Mesendoderm (in vitro differentiated cells): ENCODE measurements around the gene UBAP1. TPM values are rescaled to one million over a fixed set of nuclear protein-coding genes. Genes with fewer than 3 reads are reported as not detected.
A peak's percentile ranks its signal among the peaks of the same experiment; 100 is the strongest.
"Not testable (repeated sequence)": the region's sequence is repeated elsewhere in the genome, so short reads cannot be mapped to it uniquely, and the experiment has no call there.

ENCODE experiments used
- DNase-seq: peaks from one replicate; pipeline ENCODE4 v3.0.0; 2013
- H2AK5ac ChIP-seq: 2 replicates; pipeline ENCODE4 v1.6.1; 2013; ENCODE audit warnings: low read length, inconsistent platforms
- H2BK120ac ChIP-seq: 2 replicates; pipeline ENCODE4 v1.6.1; 2013; ENCODE audit warnings: low read depth, mild to moderate bottlenecking, low read length, moderate library complexity, mixed read lengths
- H2BK15ac ChIP-seq: replicated peaks from 2 replicates; pipeline ENCODE4 v1.6.1; 2013; ENCODE audit warnings: low read depth, mild to moderate bottlenecking, moderate library complexity
- H2BK5ac ChIP-seq: 2 replicates; pipeline ENCODE4 v1.6.1; 2013; ENCODE audit warnings: low read length, inconsistent platforms
- H3K18ac ChIP-seq: 2 replicates; pipeline ENCODE4 v1.6.1; 2013; ENCODE audit warnings: mild to moderate bottlenecking, low read length, mixed read lengths
- H3K23ac ChIP-seq: one replicate; pipeline ENCODE4 v1.6.1; 2013; ENCODE audit warnings: low read length
- H3K27ac ChIP-seq: 2 replicates; pipeline ENCODE4 v1.5.1; 2013; ENCODE audit warnings: low read depth, mild to moderate bottlenecking, inconsistent platforms, low read length, moderate library complexity
- H3K27me3 ChIP-seq: 2 replicates; pipeline ENCODE4 v1.6.1; 2013; ENCODE audit warnings: low read length, control low read depth, mild to moderate bottlenecking, inconsistent platforms; ENCODE audit not compliant: insufficient read depth, poor library complexity
- H3K36me3 ChIP-seq: 2 replicates; pipeline ENCODE4 v1.6.1; 2013; ENCODE audit warnings: low read length, inconsistent platforms; ENCODE audit not compliant: control insufficient read depth, insufficient read depth
- H3K4ac ChIP-seq: one replicate; pipeline ENCODE4 v1.6.1; 2013; ENCODE audit warnings: low read depth, mild to moderate bottlenecking, low read length, moderate library complexity
- H3K4me1 ChIP-seq: 2 replicates; pipeline ENCODE4 v1.6.1; 2013; ENCODE audit warnings: low read depth, low read length, inconsistent platforms; ENCODE audit not compliant: control insufficient read depth
- H3K4me2 ChIP-seq: 2 replicates; pipeline ENCODE4 v1.6.1; 2013; ENCODE audit warnings: low read length
- H3K4me3 ChIP-seq: 2 replicates; pipeline ENCODE4 v1.5.1; 2013; ENCODE audit warnings: mild to moderate bottlenecking, low read length
- H3K56ac ChIP-seq: one replicate; pipeline ENCODE4 v1.6.1; 2013; ENCODE audit warnings: low read length
- H3K79me1 ChIP-seq: 2 replicates; pipeline ENCODE4 v1.6.1; 2013; ENCODE audit warnings: low read length, inconsistent platforms
- H3K79me2 ChIP-seq: 2 replicates; pipeline ENCODE4 v1.6.1; 2013; ENCODE audit warnings: mild to moderate bottlenecking, low read length; ENCODE audit not compliant: control insufficient read depth, insufficient read depth
- H3K9ac ChIP-seq: 2 replicates; pipeline ENCODE4 v1.6.1; 2013; ENCODE audit warnings: low read length, inconsistent platforms
- H4K5ac ChIP-seq: one replicate; pipeline ENCODE4 v1.6.1; 2013; ENCODE audit warnings: low read length
- H4K8ac ChIP-seq: one replicate; pipeline ENCODE4 v1.6.1; 2013; ENCODE audit warnings: low read depth, mild to moderate bottlenecking, control low read depth, low read length, moderate library complexity
- WGBS: extraction: QIAGEN DNeasy Blood & Tissue Kit; methylation state at CpG from one replicate; pipeline ENCODE4 v1.1.7; 2013; ENCODE audit warnings: low lambda C conversion rate, missing lambda C conversion rate; ENCODE audit not compliant: insufficient coverage; ENCODE audit errors: extremely low coverage; 5-methylcytosine and 5-hydroxymethylcytosine counted together
- polyA plus RNA-seq, 2 experiments: library from polyadenylated mRNA; stranded (reverse); fragments of 200-250 nt; gene quantifications; one replicate each; pipeline ENCODE4 v1.2.3, GENCODE V29; 2013

The UBAP1 gene
- 28.5 TPM for polyA plus RNA-seq (2013, experiment 1 of 2)
- 28.1 TPM for polyA plus RNA-seq (2013, experiment 2 of 2)

- H2BK15ac ChIP-seq, result no peak within 1 kb of the TSS
- no peak within 1 kb of the TSS for H2AK5ac ChIP-seq
- peak within 1 kb of the TSS; percentile 73 for H3K23ac ChIP-seq
- DNase-seq, result peak; percentile 99
- H3K4me2 ChIP-seq, result peak within 1 kb of the TSS; percentile 93
- H3K36me3 ChIP-seq, result no peaks in the 10 kb centered on the region
- H3K27ac ChIP-seq, result peak within 1 kb of the TSS; percentile 98
- peak within 1 kb of the TSS; percentile 81 for H3K18ac ChIP-seq
- H3K56ac ChIP-seq, result peak within 1 kb of the TSS; percentile 99
- peak within 1 kb of the TSS; percentile 90 for H4K8ac ChIP-seq
- H2BK5ac ChIP-seq, result peak within 1 kb of the TSS; percentile 76
- H3K27me3 ChIP-seq, result no peaks in the 10 kb centered on the region
- H3K4ac ChIP-seq, result peak within 1 kb of the TSS; percentile 74
- H3K79me2 ChIP-seq, result peaks cover 19% of the 10 kb centered on the region
- H4K5ac ChIP-seq, result no peak within 1 kb of the TSS
- no peaks in the 10 kb centered on the region for H3K4me1 ChIP-seq
- H2BK120ac ChIP-seq, result no peak within 1 kb of the TSS
- WGBS, result no CpG with 5 or more reads among the region's 48 CpGs
- no peaks in the 10 kb centered on the region for H3K79me1 ChIP-seq
- peak within 1 kb of the TSS; percentile 96 for H3K4me3 ChIP-seq
- H3K9ac ChIP-seq, result peak within 1 kb of the TSS; percentile 98
Observed at GRCh38 chr9:34178436-34179212, at the start of gene UBAP1. TSS of gene UBAP1 (plus strand) at chr9:34179043. CDS start at chr9:34220915, 41,872 bp downstream.

GRCh38 chr9:34131571-34131970 lies 47.3 kb upstream of the UBAP1 start:
- Histone ChIP-seq H3K79me1 (no peaks in the 10 kb centered on the region), H3K9ac (no peak overlapping the region), H2BK15ac (no peak overlapping the region), H4K5ac (no peak overlapping the region), H3K56ac (no peak overlapping the region), H3K4me3 (no peak overlapping the region), H2BK5ac (no peak overlapping the region), H3K4me2 (no peak overlapping the region), H3K27me3 (no peaks in the 10 kb centered on the region), H3K36me3 (no peaks in the 10 kb centered on the region), H4K8ac (no peak overlapping the region), H3K18ac (no peak overlapping the region), H3K23ac (no peak overlapping the region), H3K79me2 (no peaks in the 10 kb centered on the region), H2AK5ac (no peak overlapping the region), H3K4me1 (no peaks in the 10 kb centered on the region), H3K27ac (no peak overlapping the region), H3K4ac (no peak overlapping the region), H2BK120ac (no peak overlapping the region)
- no peak for DNase-seq
- no CpG with 5 or more reads among the region's 7 CpGs for WGBS

- Histone ChIP-seq H2BK120ac (no peak overlapping the region), H3K79me2 (no peaks in the 10 kb centered on the region), H3K18ac (no peak overlapping the region), H3K4me3 (no peak overlapping the region), H3K4me2 (no peak overlapping the region), H2BK15ac (no peak overlapping the region), H3K27me3 (no peaks in the 10 kb centered on the region), H4K8ac (no peak overlapping the region), H3K79me1 (no peaks in the 10 kb centered on the region), H3K4ac (no peak overlapping the region), H4K5ac (no peak overlapping the region), H3K27ac (no peak overlapping the region), H3K9ac (no peak overlapping the region), H3K4me1 (no peaks in the 10 kb centered on the region), H3K56ac (no peak overlapping the region), H3K23ac (no peak overlapping the region), H2BK5ac (no peak overlapping the region), H2AK5ac (no peak overlapping the region), H3K36me3 (no peaks in the 10 kb centered on the region)
- DNase-seq, result no peak
- no CpG with 5 or more reads among the region's 16 CpGs for WGBS
Observed at GRCh38 chr9:34133436-34133949, 45.4 kb upstream of the UBAP1 start.

- H2BK15ac ChIP-seq, result no peak overlapping the region
- H2BK5ac ChIP-seq, result no peak overlapping the region
- no peak overlapping the region for H3K27ac ChIP-seq
- no peak for DNase-seq
- H2AK5ac ChIP-seq, result no peak overlapping the region
- no peaks in the 10 kb centered on the region for H3K4me1 ChIP-seq
- no peaks in the 10 kb centered on the region for H3K27me3 ChIP-seq
- no peaks in the 10 kb centered on the region for H3K36me3 ChIP-seq
- H2BK120ac ChIP-seq, result no peak overlapping the region
- no peaks in the 10 kb centered on the region for H3K79me2 ChIP-seq
- no peak overlapping the region for H3K4ac ChIP-seq
- no peak overlapping the region for H4K5ac ChIP-seq
- no peak overlapping the region for H3K9ac ChIP-seq
- no peak overlapping the region for H3K4me2 ChIP-seq
- no peak overlapping the region for H3K18ac ChIP-seq
- H3K23ac ChIP-seq, result no peak overlapping the region
- H3K4me3 ChIP-seq, result no peak overlapping the region
- no peaks in the 10 kb centered on the region for H3K79me1 ChIP-seq
- no CpG with 5 or more reads among the region's 30 CpGs for WGBS
- H4K8ac ChIP-seq, result no peak overlapping the region
- H3K56ac ChIP-seq, result no peak overlapping the region
Observed at GRCh38 chr9:34134521-34134920, 44.3 kb upstream of the UBAP1 start.

- not testable (repeated sequence) for H2BK15ac ChIP-seq, H3K79me2 ChIP-seq, H3K27ac ChIP-seq, H3K36me3 ChIP-seq, H2BK120ac ChIP-seq, H3K4me3 ChIP-seq, H3K4ac ChIP-seq, H3K4me2 ChIP-seq, H3K18ac ChIP-seq, DNase-seq, H4K5ac ChIP-seq, H3K79me1 ChIP-seq, H2BK5ac ChIP-seq, H3K9ac ChIP-seq, H3K4me1 ChIP-seq, H3K27me3 ChIP-seq, H3K23ac ChIP-seq, H3K56ac ChIP-seq, H2AK5ac ChIP-seq, H4K8ac ChIP-seq
- WGBS, result no CpG with 5 or more reads among the region's 1 CpG
Observed at GRCh38 chr9:34138644-34139043, 40.2 kb upstream of the UBAP1 start.
